MCF 10A (cell line): ENCODE measurements around the gene NFIB. TPM values are rescaled to one million over a fixed set of nuclear protein-coding genes. Genes with fewer than 3 reads are reported as not detected.

ENCODE experiments used
- BruUV-seq: library from RNA; stranded (reverse); fragments of 400-500 nt; replicated peaks from 2 replicates; lab custom pipeline; 2021; lab: Mats Ljungman, UMichigan
- CTCF ChIA-PET: fragments of 300-600 bp; sonication (Branson Sonifier 250); formaldehyde crosslinking; extraction: SDS; loops from one replicate; lab custom pipeline; 2021; ENCODE audit warnings: antibody characterized with exemption, inconsistent platforms; lab: Yijun Ruan, JAX
- POLR2A ChIA-PET: fragments of 300-600, 350-650 bp; sonication (Branson Sonifier 250); formaldehyde crosslinking; extraction: SDS; loops from one replicate; lab custom pipeline; 2020; ENCODE audit warnings: antibody characterized with exemption, inconsistent platforms; lab: Yijun Ruan, JAX
- DNase-seq: peaks from one replicate; pipeline ENCODE4 v3.0.0-alpha.2; 2018; ENCODE audit not compliant: unreplicated experiment
- H3K27ac Mint-ChIP-seq: one replicate; pipeline ENCODE4 v1.8.0; 2022; ENCODE audit warnings: mild to moderate bottlenecking, low read depth, mixed read lengths; ENCODE audit not compliant: unreplicated experiment
- H3K27me3 Mint-ChIP-seq: one replicate; pipeline ENCODE4 v1.8.0; 2022; ENCODE audit warnings: mixed read lengths; ENCODE audit not compliant: insufficient read depth, unreplicated experiment
- H3K36me3 Mint-ChIP-seq: one replicate; pipeline ENCODE4 v1.8.0; 2022; ENCODE audit warnings: mild to moderate bottlenecking, moderate library complexity, mixed read lengths; ENCODE audit not compliant: insufficient read depth, unreplicated experiment
- H3K4me1 Mint-ChIP-seq: one replicate; pipeline ENCODE4 v1.8.0; 2022; ENCODE audit warnings: mixed read lengths; ENCODE audit not compliant: insufficient read depth, unreplicated experiment
- H3K4me3 Mint-ChIP-seq: one replicate; pipeline ENCODE4 v1.8.0; 2022; ENCODE audit warnings: mild to moderate bottlenecking, moderate library complexity, mixed read lengths; ENCODE audit not compliant: unreplicated experiment
- H3K9me3 Mint-ChIP-seq: one replicate; pipeline ENCODE4 v1.8.0; 2022; ENCODE audit warnings: mixed read lengths; ENCODE audit not compliant: unreplicated experiment
- CTCF ChIP-seq: fragments of 200-600 bp; IDR thresholded peaks from one replicate; pipeline ENCODE4 v1.8.0; 2022; ENCODE audit warnings: antibody characterized with exemption, mild to moderate bottlenecking; ENCODE audit not compliant: unreplicated experiment
- intact Hi-C: fragments of 100-400 bp; cut with micrococcal nuclease; formaldehyde crosslinking; loops from 2 replicates; pipeline ENCODE4 v1.14.1; 2022
- total RNA-seq: library from RNA; stranded (reverse); gene quantifications from 2 replicates; pipeline ENCODE4 v1.2.3, GENCODE V29; 2022

Gene NFIB
- total RNA-seq, 1 experiment from 2014 or later, result 70.8 TPM

GRCh38 chr9:14318361-14318760 is 4.4 kb upstream of the NFIB start:
- DNase-seq, result no peak
- TF ChIP-seq CTCF, result no peak
- ChIA-PET POLR2A (interaction anchor here (0.8 to 6.1 kb wide), 8 partner anchors 10 to 1542 kb away, joined by 3 to 77 read pairs (median 3); no protein-coding TSS in a partner anchor), CTCF (interaction anchor here (0.6 to 1.2 kb wide), 7 partner anchors 61 to 1490 kb away, joined by 3 to 5 read pairs (median 3); no protein-coding TSS in a partner anchor)
- peaks cover 7% of the 10 kb centered on the region for H3K36me3 Mint-ChIP-seq
- H3K4me3 Mint-ChIP-seq, result no peak overlapping the region
- H3K4me1 Mint-ChIP-seq, result peaks cover 61% of the 10 kb centered on the region
- BruUV-seq, result no TSS peak
- no peaks in the 10 kb centered on the region for H3K9me3 Mint-ChIP-seq
- H3K27me3 Mint-ChIP-seq, result no peaks in the 10 kb centered on the region
- intact Hi-C loops, result no loop called here
- peak overlapping the region; percentile 81 for H3K27ac Mint-ChIP-seq

GRCh38 chr9:14317667-14318320 is 3.9 kb upstream of the NFIB start:
- TF ChIP-seq CTCF, result no peak
- BruUV-seq, result no TSS peak
- intact Hi-C loops, result no loop called here
- Mint-ChIP-seq H3K9me3 (no peaks in the 10 kb centered on the region), H3K27ac (peak overlapping the region; percentile 72), H3K36me3 (peaks cover 7% of the 10 kb centered on the region), H3K4me3 (peak overlapping the region; percentile 80), H3K27me3 (no peaks in the 10 kb centered on the region), H3K4me1 (peaks cover 55% of the 10 kb centered on the region)
- DNase-seq, result no peak
- CTCF ChIA-PET, result interaction anchor here (0.6 to 1.2 kb wide), 3 partner anchors 75 to 889 kb away, joined by 3 to 4 read pairs (median 3); no protein-coding TSS in a partner anchor
- POLR2A ChIA-PET, result interaction anchor here (0.8 to 6.1 kb wide), 5 partner anchors 9 to 195 kb away, joined by 3 to 77 read pairs (median 3); no protein-coding TSS in a partner anchor

GRCh38 chr9:14316602-14317300 is 2.8 kb upstream of the NFIB start:
- no peaks in the 10 kb centered on the region for H3K27me3 Mint-ChIP-seq
- intact Hi-C loops, result no loop called here
- CTCF ChIA-PET, result interaction anchor here (0.6 to 1.0 kb wide), 4 partner anchors 36 to 628 kb away, joined by 3 to 5 read pairs (median 4); no protein-coding TSS in a partner anchor
- H3K4me3 Mint-ChIP-seq, result peak overlapping the region; percentile 80
- BruUV-seq, result no TSS peak
- no peak for DNase-seq
- no peaks in the 10 kb centered on the region for H3K9me3 Mint-ChIP-seq
- TF ChIP-seq CTCF, result no peak
- H3K27ac Mint-ChIP-seq, result peak overlapping the region; percentile 72
- H3K36me3 Mint-ChIP-seq, result peaks cover 7% of the 10 kb centered on the region
- POLR2A ChIA-PET, result interaction anchor here (0.6 to 6.1 kb wide), 17 partner anchors 8 to 1533 kb away, joined by 3 to 77 read pairs (median 3); no protein-coding TSS in a partner anchor
- H3K4me1 Mint-ChIP-seq, result peaks cover 55% of the 10 kb centered on the region
